ENCODE results near the gene INSR. TPM values are rescaled to one million over a fixed set of nuclear protein-coding genes. Genes with fewer than 3 reads are reported as not detected.
A peak's percentile ranks its signal among the peaks of the same experiment; 100 is the strongest.

INSR gene
- 42.3 to 46.5 TPM (median 44.7 TPM) in 3 replicates for total RNA-seq

- Mint-ChIP-seq H3K4me3 (peak within 1 kb of the TSS; percentile 74), H3K36me3 (peaks cover 3% of the 10 kb centered on the region), H3K4me1 (peaks cover 20% of the 10 kb centered on the region), H3K27me3 (ENCODE audit: low read depth) (peaks cover 8% of the 10 kb centered on the region), H3K27ac (peak within 1 kb of the TSS; percentile 85), H3K9me3 (no peaks in the 10 kb centered on the region)
- TF ChIP-seq, protein P1, sequence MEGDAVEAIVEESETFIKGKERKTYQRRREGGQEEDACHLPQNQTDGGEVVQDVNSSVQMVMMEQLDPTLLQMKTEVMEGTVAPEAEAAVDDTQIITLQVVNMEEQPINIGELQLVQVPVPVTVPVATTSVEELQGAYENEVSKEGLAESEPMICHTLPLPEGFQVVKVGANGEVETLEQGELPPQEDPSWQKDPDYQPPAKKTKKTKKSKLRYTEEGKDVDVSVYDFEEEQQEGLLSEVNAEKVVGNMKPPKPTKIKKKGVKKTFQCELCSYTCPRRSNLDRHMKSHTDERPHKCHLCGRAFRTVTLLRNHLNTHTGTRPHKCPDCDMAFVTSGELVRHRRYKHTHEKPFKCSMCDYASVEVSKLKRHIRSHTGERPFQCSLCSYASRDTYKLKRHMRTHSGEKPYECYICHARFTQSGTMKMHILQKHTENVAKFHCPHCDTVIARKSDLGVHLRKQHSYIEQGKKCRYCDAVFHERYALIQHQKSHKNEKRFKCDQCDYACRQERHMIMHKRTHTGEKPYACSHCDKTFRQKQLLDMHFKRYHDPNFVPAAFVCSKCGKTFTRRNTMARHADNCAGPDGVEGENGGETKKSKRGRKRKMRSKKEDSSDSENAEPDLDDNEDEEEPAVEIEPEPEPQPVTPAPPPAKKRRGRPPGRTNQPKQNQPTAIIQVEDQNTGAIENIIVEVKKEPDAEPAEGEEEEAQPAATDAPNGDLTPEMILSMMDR (IDR thresholded peaks at IDR 0.05; ENCODE audit: unreplicated experiment), result no peak
- DNase-seq (ENCODE audit: low spot score in 2 of 2, unreplicated experiment in 2 of 2), result peak; percentile 71 to 86
Observed at GRCh38 chr19:7293762-7294557, at the start of gene INSR. Gene INSR (minus strand): TSS chr19:7294414. CDS start chr19:7293891, 523 bp downstream.

DNA sequence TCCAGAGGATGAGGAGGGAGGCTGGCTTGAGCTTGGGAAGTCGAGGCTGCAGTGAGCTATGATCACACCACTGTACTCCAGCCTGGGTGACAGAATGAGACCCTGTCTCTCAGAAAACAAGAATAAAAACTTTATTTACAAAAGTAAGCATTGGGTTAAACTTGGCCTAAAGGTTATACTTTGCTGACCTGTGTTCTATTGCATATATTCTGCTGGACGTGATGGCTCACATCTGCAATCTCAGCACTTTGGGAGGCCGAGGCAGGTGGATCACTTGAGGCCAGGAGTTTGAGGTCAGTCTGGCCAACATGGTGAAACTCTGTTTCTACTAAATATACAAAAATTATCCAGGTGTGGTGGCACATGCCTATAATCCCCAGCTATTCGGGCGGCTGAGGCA lies 47.9 kb upstream of the INSR start:
- Mint-ChIP-seq H3K27me3 (ENCODE audit: low read depth) (peaks cover 9% of the 10 kb centered on the region), H3K9me3 (no peaks in the 10 kb centered on the region), H3K36me3 (no peaks in the 10 kb centered on the region), H3K27ac (no peak overlapping the region), H3K4me3 (no peak overlapping the region), H3K4me1 (no peaks in the 10 kb centered on the region)
- DNase-seq (ENCODE audit: low spot score in 2 of 2, unreplicated experiment in 2 of 2), result no peak
- TF ChIP-seq, protein P1 (IDR thresholded peaks at IDR 0.05; ENCODE audit: unreplicated experiment), result no peak

- TF ChIP-seq, protein P1 (IDR thresholded peaks at IDR 0.05; ENCODE audit: unreplicated experiment), result peak; percentile 95
- Mint-ChIP-seq H3K4me1 (no peaks in the 10 kb centered on the region), H3K27me3 (ENCODE audit: low read depth) (peaks cover 9% of the 10 kb centered on the region), H3K9me3 (no peaks in the 10 kb centered on the region), H3K27ac (no peak overlapping the region), H3K36me3 (no peaks in the 10 kb centered on the region), H3K4me3 (no peak overlapping the region)
- peak; percentile 67 to 97 for DNase-seq (ENCODE audit: low spot score in 2 of 2, unreplicated experiment in 2 of 2)
Observed at GRCh38 chr19:7340959-7341837, 47.0 kb upstream of the INSR start.

DNA sequence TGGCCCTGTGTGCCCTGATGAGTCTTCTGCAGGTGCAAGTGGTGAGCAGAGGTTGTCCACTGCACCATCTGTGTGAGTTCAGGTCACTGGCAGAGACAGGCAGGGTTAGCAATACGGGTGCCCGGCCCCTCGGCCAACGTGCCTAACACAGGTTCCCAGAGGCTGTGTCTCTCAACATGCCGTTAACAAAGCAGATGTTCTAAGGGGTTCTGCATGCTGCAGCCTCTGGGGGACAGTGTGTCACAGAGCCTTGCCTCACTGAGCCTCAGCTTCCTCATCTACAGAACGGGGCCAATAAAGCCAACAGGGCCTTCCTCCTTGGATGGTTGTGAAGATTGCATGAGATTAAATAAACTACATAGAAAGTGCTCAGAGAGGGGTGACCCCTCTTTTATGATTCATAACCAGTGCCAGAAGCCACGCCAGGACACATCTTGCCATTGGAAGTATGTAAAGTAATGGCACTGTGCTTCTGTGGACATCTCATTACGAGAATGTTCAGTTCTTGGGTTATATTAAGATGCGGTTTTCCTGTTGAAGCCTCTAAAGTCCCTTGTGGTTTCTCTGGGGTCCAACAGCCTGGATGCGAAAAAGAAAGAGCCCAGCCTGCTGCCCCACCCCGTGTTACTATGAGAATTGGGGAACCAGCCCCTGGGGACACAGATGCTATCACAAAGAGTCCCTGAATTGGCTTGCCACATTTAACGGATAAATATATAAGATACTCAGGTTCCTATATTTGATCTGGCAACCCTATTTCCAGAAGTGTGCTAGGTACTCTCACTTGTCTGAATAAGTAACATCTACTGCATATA lies 43.4 kb upstream of the INSR start:
- Mint-ChIP-seq H3K27ac (no peak overlapping the region), H3K36me3 (no peaks in the 10 kb centered on the region), H3K27me3 (ENCODE audit: low read depth) (peaks cover 13% of the 10 kb centered on the region), H3K4me3 (no peak overlapping the region), H3K4me1 (no peaks in the 10 kb centered on the region), H3K9me3 (no peaks in the 10 kb centered on the region)
- TF ChIP-seq, protein P1 (IDR thresholded peaks at IDR 0.05; ENCODE audit: unreplicated experiment), result no peak
- no peak for DNase-seq (ENCODE audit: low spot score in 2 of 2, unreplicated experiment in 2 of 2)

- H3K27me3 Mint-ChIP-seq (ENCODE audit: low read depth), result peaks cover 12% of the 10 kb centered on the region
- no peak overlapping the region for H3K4me3 Mint-ChIP-seq
- H3K4me1 Mint-ChIP-seq, result no peaks in the 10 kb centered on the region
- no peak overlapping the region for H3K27ac Mint-ChIP-seq
- H3K9me3 Mint-ChIP-seq, result no peaks in the 10 kb centered on the region
- no peak for DNase-seq (ENCODE audit: low spot score in 2 of 2, unreplicated experiment in 2 of 2)
- no peaks in the 10 kb centered on the region for H3K36me3 Mint-ChIP-seq
- TF ChIP-seq, protein P1 (IDR thresholded peaks at IDR 0.05; ENCODE audit: unreplicated experiment), result no peak
Observed at GRCh38 chr19:7336321-7336973, 42.2 kb upstream of the INSR start.

All from mesothelial cell of epicardium (in vitro differentiated cells).